T-cell (primary cell): ENCODE results near the gene ZNF236. TPM values are rescaled to one million over a fixed set of nuclear protein-coding genes. Genes with fewer than 3 reads are reported as not detected.
A peak's percentile ranks its signal among the peaks of the same experiment; 100 is the strongest.

ENCODE experiments used
- ATAC-seq, 4 experiments: fragments of 200-7000 bp in 3 of 4; fragments of 150-1000 bp in 1 of 4; cut with Tn5 transposase; replicated peaks in 1 of 4; 1 replicate in 3 of 4; 2 replicates in 1 of 4; pipeline ENCODE4 v1.10.0; 2021; ENCODE audit warnings: moderate library complexity in 3 of 4, mild to moderate bottlenecking in 2 of 4, moderate number of reproducible peaks in 1 of 4
- CTCF ChIA-PET, 2 donors: fragments of 300-600 bp; sonication (Branson Sonifier 250); formaldehyde crosslinking; loops; one replicate each; lab custom pipeline; 2022; ENCODE audit warnings: antibody characterized with exemption in 2 of 2; lab: Charles Lee
- POLR2A ChIA-PET, 2 donors: fragments of 300-600 bp; sonication (Branson Sonifier 250); formaldehyde crosslinking; loops; one replicate each; lab custom pipeline; 2022; ENCODE audit warnings: antibody characterized with exemption in 2 of 2; lab: Charles Lee
- DNase-seq, 35 experiments: peaks; one replicate each; pipeline versions ENCODE4 v3.0.0 to v3.0.0-alpha.2; 2013 to 2023
- H3K27ac ChIP-seq: one replicate; pipeline ENCODE4 v1.5.1; 2013; ENCODE audit warnings: low read length
- H3K27me3 ChIP-seq, 2 experiments: replicated peaks in 1 of 2; 1 replicate in 1 of 2; 2 replicates in 1 of 2; pipeline versions ENCODE4 v1.6.1 to v1.7.0; 2013; ENCODE audit warnings: low read length in 1 of 2, mixed read lengths in 1 of 2; ENCODE audit not compliant: control insufficient read depth in 2 of 2, insufficient read depth in 2 of 2; ENCODE audit errors: extremely low read depth in 1 of 2
- H3K36me3 ChIP-seq, 2 donors: 1 replicate in 1 of 2; 2 replicates in 1 of 2; pipeline versions ENCODE4 v1.6.1 to v1.7.0; 2013; ENCODE audit warnings: low read length in 1 of 2; ENCODE audit not compliant: control insufficient read depth in 2 of 2, insufficient read depth in 1 of 2; ENCODE audit errors: extremely low read depth in 1 of 2
- H3K4me1 ChIP-seq, 2 experiments: 1 replicate in 1 of 2; 2 replicates in 1 of 2; pipeline versions ENCODE4 v1.6.1 to v1.7.0; 2013; ENCODE audit warnings: low read length in 2 of 2, mixed read lengths in 1 of 2; ENCODE audit not compliant: insufficient read depth in 2 of 2, control insufficient read depth in 1 of 2; ENCODE audit errors: extremely low read depth in 1 of 2
- H3K4me3 ChIP-seq, 2 donors: 1 replicate in 1 of 2; 2 replicates in 1 of 2; pipeline versions ENCODE4 v1.5.1 to v1.7.0; 2013; ENCODE audit warnings: mild to moderate bottlenecking in 2 of 2, low read length in 1 of 2, moderate library complexity in 1 of 2; ENCODE audit not compliant: control insufficient read depth in 1 of 2; ENCODE audit errors: extremely low read depth in 1 of 2
- H3K9me3 ChIP-seq: 2 replicates; pipeline ENCODE4 v1.7.0; 2013
- H3K27ac Mint-ChIP-seq, 2 donors: one replicate each; pipeline ENCODE4 v1.8.0; 2020 to 2021; ENCODE audit warnings: mild to moderate bottlenecking in 2 of 2, mixed read lengths in 2 of 2
- H3K27me3 Mint-ChIP-seq, 2 donors: one replicate each; pipeline ENCODE4 v1.8.0; 2021 to 2022; ENCODE audit warnings: mixed read lengths in 2 of 2
- H3K36me3 Mint-ChIP-seq: one replicate; pipeline ENCODE4 v1.8.0; 2021; ENCODE audit warnings: mixed read lengths
- H3K4me1 Mint-ChIP-seq, 3 donors: one replicate each; pipeline ENCODE4 v1.8.0; 2020 to 2022; ENCODE audit warnings: mixed read lengths in 3 of 3, mild to moderate bottlenecking in 1 of 3
- H3K4me3 Mint-ChIP-seq, 3 donors: one replicate each; pipeline ENCODE4 v1.8.0; 2020 to 2022; ENCODE audit warnings: mild to moderate bottlenecking in 3 of 3, mixed read lengths in 3 of 3, moderate library complexity in 3 of 3
- H3K9me3 Mint-ChIP-seq, 3 donors: one replicate each; pipeline ENCODE4 v1.8.0; 2020 to 2022; ENCODE audit warnings: mixed read lengths in 3 of 3
- WGBS: methylation state at CpG from one replicate; pipeline ENCODE4 v1.1.5; 2013; ENCODE audit warnings: missing lambda C conversion rate; ENCODE audit not compliant: insufficient coverage; 5-methylcytosine and 5-hydroxymethylcytosine counted together
- total RNA-seq, 35 experiments: library from RNA in 6 of 35; stranded (reverse) in 6 of 35; fragments of 120-200 nt in 1 of 35; gene quantifications; one replicate each; pipeline versions ENCODE4 v1.2.1 to v1.2.4 and lab custom pipeline; 2013 to 2026

Gene ZNF236
- total RNA-seq, 5 donors from 2014 or later (not counting 1 experiment from before 2014, with no cell fraction given) = 24.6 to 33.3 (median 28.4) TPM

DNA sequence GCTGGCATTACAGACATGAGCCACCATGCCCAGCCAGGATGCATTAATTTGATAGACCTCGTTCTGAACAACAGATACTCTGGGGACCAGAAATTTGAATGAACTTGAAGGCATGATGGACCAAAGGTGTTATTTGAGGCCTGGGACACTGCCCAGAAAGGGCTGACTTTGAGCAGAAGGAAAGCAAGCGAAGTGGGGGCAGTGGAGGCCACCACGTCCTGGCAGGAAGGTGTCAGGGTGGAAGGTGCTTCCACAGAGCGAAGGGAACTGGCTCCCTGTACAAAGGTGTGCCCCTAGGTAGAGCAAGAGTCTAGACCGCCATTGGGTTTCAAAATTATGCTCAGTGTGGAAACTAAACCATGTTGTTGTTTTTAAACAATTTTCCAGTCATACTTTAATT, 23.9 kb downstream of the ZNF236 start:
- Histone ChIP-seq H3K27me3 (no peaks in the 10 kb centered on the region), H3K9me3 (no peaks in the 10 kb centered on the region), H3K4me1 (peaks cover 0 to 6% of the 10 kb centered on the region in 2 experiments), H3K27ac (no peak overlapping the region), H3K4me3 (no peak overlapping the region), H3K36me3 (no peaks in the 10 kb centered on the region)
- peaks cover 32 to 43% (median 39%) of the 10 kb centered on the region in 3 donors for H3K4me1 Mint-ChIP-seq
- POLR2A ChIA-PET = no interaction called here
- H3K27ac Mint-ChIP-seq = no peak overlapping the region
- no peak overlapping the region for H3K4me3 Mint-ChIP-seq
- peaks cover 4% of the 10 kb centered on the region for H3K36me3 Mint-ChIP-seq
- 87% methylated on average over 3 of the region's 5 CpGs for WGBS
- H3K27me3 Mint-ChIP-seq = no peaks in the 10 kb centered on the region
- ATAC-seq (no peak), DNase-seq (no peak)
- no peaks in the 10 kb centered on the region for H3K9me3 Mint-ChIP-seq
- CTCF ChIA-PET = no interaction called here

DNA sequence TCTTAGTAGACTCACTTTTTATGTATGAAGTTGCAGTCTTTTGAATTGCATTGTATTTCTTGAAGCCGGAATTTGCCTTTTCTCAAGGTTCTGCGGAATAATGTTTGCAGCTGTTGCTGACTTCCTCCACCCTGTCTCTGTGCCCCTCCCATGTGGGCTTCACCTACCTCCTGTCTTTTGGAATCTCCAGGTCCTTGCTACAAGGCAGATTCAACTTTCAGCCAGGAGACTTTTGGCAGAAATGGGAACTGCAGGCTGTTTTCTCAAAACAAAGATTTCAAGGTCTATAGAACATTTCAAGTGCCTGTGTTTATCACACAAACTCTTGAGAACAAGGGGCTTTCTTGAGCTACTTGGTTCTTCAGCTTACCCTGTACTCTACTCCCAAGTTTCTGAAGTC, 25.6 kb downstream of the ZNF236 start:
- Histone ChIP-seq H3K36me3 (peaks cover 0 to 7% of the 10 kb centered on the region in 2 donors), H3K9me3 (no peaks in the 10 kb centered on the region), H3K4me3 (no peak overlapping the region), H3K4me1 (peaks cover 0 to 6% of the 10 kb centered on the region in 2 experiments), H3K27me3 (no peaks in the 10 kb centered on the region), H3K27ac (no peak overlapping the region)
- POLR2A ChIA-PET = no interaction called here
- Mint-ChIP-seq H3K9me3 (no peaks in the 10 kb centered on the region), H3K4me1 (peaks cover 31 to 43% (median 39%) of the 10 kb centered on the region in 3 donors), H3K27ac (no peak overlapping the region), H3K4me3 (no peak overlapping the region), H3K36me3 (peaks cover 20% of the 10 kb centered on the region), H3K27me3 (no peaks in the 10 kb centered on the region)
- CTCF ChIA-PET = interaction anchor here (0.9 to 1.9 kb wide), 3 partner anchors 29 to 45 kb away, joined by 3 to 7 read pairs (median 6); no protein-coding TSS in a partner anchor
- ATAC-seq (no peak), DNase-seq (no peak)
- WGBS = no CpG with 5 or more reads among the region's 2 CpGs

- no peak for DNase-seq
- Histone ChIP-seq H3K27me3 (no peaks in the 10 kb centered on the region), H3K27ac (no peak overlapping the region), H3K4me3 (no peak overlapping the region), H3K9me3 (no peaks in the 10 kb centered on the region), H3K4me1 (peaks cover 0 to 4% of the 10 kb centered on the region in 2 experiments), H3K36me3 (peaks cover 0 to 7% of the 10 kb centered on the region in 2 donors)
- H3K36me3 Mint-ChIP-seq = peaks cover 23% of the 10 kb centered on the region
- no CpG with 5 or more reads among the region's 1 CpG for WGBS
- no peak for ATAC-seq
- H3K9me3 Mint-ChIP-seq = no peaks in the 10 kb centered on the region
- H3K27ac Mint-ChIP-seq = peak overlapping the region in 1 of 2 donors; percentile 25
- H3K4me3 Mint-ChIP-seq = no peak overlapping the region
- H3K4me1 Mint-ChIP-seq = peaks cover 23 to 29% (median 24%) of the 10 kb centered on the region in 3 donors
- no peaks in the 10 kb centered on the region for H3K27me3 Mint-ChIP-seq
- ChIA-PET POLR2A (no interaction called here), CTCF (interaction anchor here in 1 of 2 donors (0.6 kb wide), 2 partner anchors 47 to 83 kb away, joined by 3 read pairs; no protein-coding TSS in a partner anchor)
These were observed 27.8 kb downstream of the ZNF236 start for GRCh38 chr18:76850112-76850511.

DNA sequence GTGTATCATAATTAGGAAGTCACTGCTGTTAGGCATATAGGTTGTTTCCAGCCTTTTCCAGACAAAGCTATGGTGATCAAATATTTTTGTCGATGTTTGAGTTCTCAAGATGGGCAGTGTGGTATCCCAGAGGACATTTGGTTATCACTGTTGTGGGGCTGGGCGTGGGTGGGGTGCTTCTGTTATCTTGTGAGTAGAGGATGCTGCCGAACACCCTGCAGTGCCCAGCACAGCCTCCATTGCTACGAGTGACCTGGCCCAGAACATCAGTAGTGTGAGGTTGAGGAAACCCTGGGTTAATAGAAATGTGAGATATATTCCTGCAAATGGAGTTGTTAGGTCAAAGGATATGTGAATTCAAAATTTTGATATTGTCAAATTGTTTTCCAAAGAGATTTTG, 33.2 kb downstream of the ZNF236 start:
- Histone ChIP-seq H3K9me3 (no peaks in the 10 kb centered on the region), H3K4me1 (peaks cover 2 to 8% of the 10 kb centered on the region in 2 experiments), H3K27me3 (no peaks in the 10 kb centered on the region), H3K27ac (no peak overlapping the region), H3K36me3 (peaks cover 3 to 17% of the 10 kb centered on the region in 2 donors), H3K4me3 (no peak overlapping the region)
- ChIA-PET POLR2A (no interaction called here), CTCF (no interaction called here)
- no peak overlapping the region for H3K27ac Mint-ChIP-seq
- 92% methylated on average over 4 of the region's 4 CpGs for WGBS
- peaks cover 35% of the 10 kb centered on the region for H3K36me3 Mint-ChIP-seq
- no peaks in the 10 kb centered on the region for H3K9me3 Mint-ChIP-seq
- H3K27me3 Mint-ChIP-seq = no peaks in the 10 kb centered on the region
- DNase-seq (no peak), ATAC-seq (no peak)
- no peak overlapping the region for H3K4me3 Mint-ChIP-seq
- H3K4me1 Mint-ChIP-seq = peaks cover 18 to 22% (median 19%) of the 10 kb centered on the region in 3 donors

- ATAC-seq (no peak), DNase-seq (no peak)
- Mint-ChIP-seq H3K4me3 (no peak overlapping the region), H3K9me3 (no peaks in the 10 kb centered on the region), H3K27me3 (no peaks in the 10 kb centered on the region), H3K27ac (no peak overlapping the region), H3K36me3 (peaks cover 34% of the 10 kb centered on the region), H3K4me1 (peaks cover 18 to 23% (median 19%) of the 10 kb centered on the region in 3 donors)
- no peaks in the 10 kb centered on the region for H3K9me3 ChIP-seq
- no peak overlapping the region for H3K4me3 ChIP-seq
- POLR2A ChIA-PET = no interaction called here
- WGBS = no CpG with 5 or more reads among the region's 4 CpGs
- no peaks in the 10 kb centered on the region for H3K27me3 ChIP-seq
- H3K36me3 ChIP-seq = peaks cover 7 to 28% of the 10 kb centered on the region in 2 donors
- no peak overlapping the region for H3K27ac ChIP-seq
- H3K4me1 ChIP-seq = peaks cover 2 to 8% of the 10 kb centered on the region in 2 experiments
- CTCF ChIA-PET = no interaction called here
These were observed 35.1 kb downstream of the ZNF236 start for GRCh38 chr18:76857476-76857875.

DNA sequence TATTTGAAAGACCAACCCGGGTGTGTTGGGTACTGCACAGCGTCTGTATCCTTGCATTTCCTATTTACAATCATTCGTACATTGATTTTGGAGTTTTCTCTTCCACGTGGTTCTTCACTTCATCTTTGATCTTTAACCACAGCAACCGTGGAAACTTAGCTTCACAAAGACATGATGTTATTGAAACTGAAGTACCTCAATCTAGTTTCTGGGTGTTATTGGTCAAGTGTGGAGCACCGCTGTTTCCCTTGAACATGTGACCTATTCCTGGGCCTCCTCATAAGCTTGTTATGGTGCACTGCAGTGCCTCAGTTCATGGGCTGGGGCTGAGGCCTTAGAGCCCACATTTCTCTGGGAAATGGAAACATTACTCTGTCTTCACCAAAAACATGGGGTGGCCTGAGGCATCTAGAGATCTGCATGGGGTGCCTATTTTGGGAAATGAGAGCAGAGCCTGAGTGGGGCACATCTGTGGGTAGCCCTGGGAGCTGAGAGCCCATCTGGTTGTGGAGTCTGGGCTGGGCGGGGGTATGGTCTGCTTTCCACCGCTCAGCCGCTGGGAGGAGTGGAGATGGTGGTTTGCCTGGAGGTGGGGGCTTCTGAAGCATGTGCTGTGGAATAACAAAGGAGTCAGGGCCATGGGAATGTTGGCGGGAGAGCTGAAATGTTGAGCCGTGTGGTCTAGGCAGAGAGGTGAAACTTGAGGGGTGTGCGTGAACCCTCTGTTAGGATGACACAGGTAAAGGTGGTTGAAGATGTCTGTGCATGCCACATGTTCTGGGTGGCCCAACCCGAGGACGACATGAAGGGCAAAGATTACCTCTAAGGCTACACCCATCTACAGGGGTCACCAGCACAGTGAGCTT, 37.4 kb downstream of the ZNF236 start:
- H3K27me3 ChIP-seq = no peaks in the 10 kb centered on the region
- no peak overlapping the region for H3K27ac ChIP-seq
- Mint-ChIP-seq H3K4me1 (peaks cover 18 to 23% (median 19%) of the 10 kb centered on the region in 3 donors), H3K9me3 (no peaks in the 10 kb centered on the region), H3K27me3 (no peaks in the 10 kb centered on the region), H3K27ac (peak overlapping the region; percentile 65), H3K4me3 (peak overlapping the region in 1 of 3 donors; percentile 65), H3K36me3 (peaks cover 42% of the 10 kb centered on the region)
- WGBS = 84% methylated on average over 9 of the region's 14 CpGs
- ChIA-PET CTCF (interaction anchor here in 1 of 2 donors (1.4 kb wide), 1 partner anchor 57 kb away, joined by 4 read pairs; no protein-coding TSS in a partner anchor), POLR2A (interaction anchor here in 1 of 2 donors (1.0 kb wide), 1 partner anchor 34 kb away, joined by 8 read pairs; no protein-coding TSS in a partner anchor)
- H3K4me1 ChIP-seq = peaks cover 2 to 8% of the 10 kb centered on the region in 2 experiments
- H3K9me3 ChIP-seq = no peaks in the 10 kb centered on the region
- peak in 3 of 4 experiments; percentile 43 to 81 (median 60) for ATAC-seq
- no peak overlapping the region for H3K4me3 ChIP-seq
- peak in 2 of 35 experiments; percentile 6 to 39 for DNase-seq
- peaks cover 19 to 32% of the 10 kb centered on the region in 2 donors for H3K36me3 ChIP-seq
